ENCODE results near the gene VGLL4. TPM values are rescaled to one million over a fixed set of nuclear protein-coding genes. Genes with fewer than 3 reads are reported as not detected.

VGLL4 gene
- total RNA-seq, 1 experiment from 2014 or later = 42.1 TPM

- no peaks in the 10 kb centered on the region for H3K9me3 ChIP-seq (ENCODE audit: control insufficient read depth, low read depth, low read length)
- H4K20me1 ChIP-seq (ENCODE audit: control insufficient read depth, insufficient read depth, insufficient read length) = no peaks in the 10 kb centered on the region
- H3K27ac ChIP-seq (ENCODE audit: insufficient read length, low read depth, low read length) = no peak overlapping the region
- no peak overlapping the region for H3K4ac ChIP-seq (ENCODE audit: low read depth, low read length)
- no peak overlapping the region for H3K4me3 Mint-ChIP-seq
- H3K27ac Mint-ChIP-seq = peak overlapping the region in 1 of 3 experiments; percentile 37; a peak in 2 of 7 replicates
- H3K18ac ChIP-seq (ENCODE audit: insufficient read length, low read depth, low read length) = no peak overlapping the region
- no peak overlapping the region for H3K23ac ChIP-seq (ENCODE audit: insufficient read length, low read depth, low read length)
- no peak overlapping the region for H2BK120ac ChIP-seq (ENCODE audit: low read depth, low read length, poor library complexity, severe bottlenecking)
- no peaks in the 10 kb centered on the region for H3K23me2 ChIP-seq (ENCODE audit: insufficient read length, low read depth, low read length, poor library complexity, severe bottlenecking)
- H4K8ac ChIP-seq (replicated peaks; ENCODE audit: insufficient read length, low read depth, low read length) = no peak overlapping the region
- H2BK20ac ChIP-seq (ENCODE audit: low read depth, low read length, poor library complexity, severe bottlenecking) = no peak overlapping the region
- no peak overlapping the region for H2BK15ac ChIP-seq (ENCODE audit: low read depth, low read length)
- H3K9ac ChIP-seq (ENCODE audit: extremely low read depth, insufficient read length, low read length) = no peak overlapping the region
- no peak overlapping the region for H3T11ph ChIP-seq (ENCODE audit: low read length)
- peaks cover 0 to 7% of the 10 kb centered on the region in 2 experiments; a peak in 1 of 5 replicates for H3K9me3 Mint-ChIP-seq
- no peak overlapping the region for H4K5ac ChIP-seq (ENCODE audit: insufficient read length, low read depth, low read length)
- peaks cover 7% of the 10 kb centered on the region; the same call in 1 of the 2 replicates for H3K4me1 ChIP-seq (ENCODE audit: insufficient read depth, low read length)
- H4K91ac ChIP-seq (ENCODE audit: insufficient read length, low read depth, low read length) = no peak overlapping the region
- H3K27me3 ChIP-seq (ENCODE audit: insufficient read depth, low read length) = no peaks in the 10 kb centered on the region
- no peaks in the 10 kb centered on the region for H3K27me3 Mint-ChIP-seq (ENCODE audit: low read depth)
- H3K36me3 Mint-ChIP-seq (ENCODE audit: insufficient read depth in 1 of 3, low read depth in 3 of 3) = peaks cover 6 to 10% (median 7%) of the 10 kb centered on the region in 3 experiments; a peak in 5 of 7 replicates
- no peak overlapping the region for H3K4me2 ChIP-seq (ENCODE audit: insufficient read depth, insufficient read length, low read length)
- no peak overlapping the region for H2BK5ac ChIP-seq (ENCODE audit: insufficient read length, low read length)
- no peak overlapping the region for H2AFZ ChIP-seq (ENCODE audit: low read length)
- peaks cover 22 to 26% of the 10 kb centered on the region in 2 experiments for H3K4me1 Mint-ChIP-seq
- H3K79me2 ChIP-seq (ENCODE audit: insufficient read depth, low read length) = no peaks in the 10 kb centered on the region
- no peak for TF ChIP-seq CTCF (conservative IDR thresholded peaks at IDR 0.05)
- DNase-seq = no peak
- no peak overlapping the region for H3K14ac ChIP-seq (ENCODE audit: insufficient read depth, low read length)
- no peak overlapping the region for H2AK5ac ChIP-seq (ENCODE audit: insufficient read length, low read length)
- no peaks in the 10 kb centered on the region for H3K79me1 ChIP-seq (ENCODE audit: insufficient read depth, low read depth, low read length, poor library complexity, severe bottlenecking)
- H2BK12ac ChIP-seq (ENCODE audit: insufficient read length, low read depth, low read length) = no peak overlapping the region
- no peak overlapping the region for H3K56ac ChIP-seq (ENCODE audit: insufficient read length, low read depth, low read length)
Measured at GRCh38 chr3:11507719-11508118, 136.0 kb downstream of the VGLL4 start.

Other genes starting within 250 kb of the VGLL4 start
- gene TAMM41, start 203.0 kb upstream of the VGLL4 start, total RNA-seq (2021) = 23.5 and 24.3 TPM in 2 replicates

Data from H9 (cell line).